SU-DHL-6 (cell line): ENCODE measurements around the gene SACM1L.

Experiments used
- H2AFZ ChIP-seq: fragments of 200-600 bp; sonication (generic); 2 replicates; pipeline ENCODE4 v1.6.1; 2014; ENCODE audit warnings: low read depth, mild to moderate bottlenecking, moderate library complexity, mixed read lengths, antibody characterized with exemption, low read length; ENCODE audit not compliant: severe bottlenecking
- H3F3A ChIP-seq: fragments of 200-600 bp; shearing (Covaris generic); 2 replicates; pipeline ENCODE4 v1.6.0; 2016; ENCODE audit warnings: antibody characterized with exemption, mild to moderate bottlenecking; ENCODE audit not compliant: insufficient read depth
- H3K27ac ChIP-seq: fragments of 200-600 bp; sonication (generic); 2 replicates; pipeline ENCODE4 v1.5.1; 2016; ENCODE audit warnings: low read depth, mild to moderate bottlenecking, low read length, moderate library complexity, mixed read lengths
- H3K27me3 ChIP-seq: fragments of 200-600 bp; sonication (generic), shearing (Covaris generic); 2 replicates; pipeline ENCODE4 v1.6.0; 2014; ENCODE audit warnings: mild to moderate bottlenecking, low read length
- H3K36me3 ChIP-seq: fragments of 200-600 bp; sonication (generic); 2 replicates; pipeline ENCODE4 v1.6.1; 2014; ENCODE audit warnings: mild to moderate bottlenecking, low read length, mixed read lengths
- H3K4me2 ChIP-seq: fragments of 300-600, 200-600 bp; shearing (Covaris generic), sonication (generic); 2 replicates; pipeline ENCODE4 v1.6.0; 2014; ENCODE audit warnings: low read length, low read depth, mild to moderate bottlenecking; ENCODE audit not compliant: poor library complexity, severe bottlenecking
- H3K4me3 ChIP-seq: fragments of 200-600 bp; sonication (generic); 2 replicates; pipeline ENCODE4 v1.5.1; 2014; ENCODE audit warnings: antibody characterized with exemption, low read length, mild to moderate bottlenecking, mixed read lengths; ENCODE audit not compliant: insufficient read depth, poor library complexity, severe bottlenecking
- H3K79me2 ChIP-seq: fragments of 200-600 bp; sonication (generic); 2 replicates; pipeline ENCODE4 v1.6.1; 2014; ENCODE audit warnings: mild to moderate bottlenecking, low read length, moderate library complexity; ENCODE audit not compliant: insufficient read depth
- H3K9ac ChIP-seq: fragments of 200-600 bp; sonication (generic); 2 replicates; pipeline ENCODE4 v1.7.0; 2014; ENCODE audit warnings: mild to moderate bottlenecking, low read length
- H3K9me2 ChIP-seq: fragments of 200-600 bp; sonication (generic); replicated peaks from 2 replicates; pipeline ENCODE4 v1.6.1; 2014; ENCODE audit warnings: low read length; ENCODE audit not compliant: insufficient read depth
- H3K9me3 ChIP-seq: fragments of 200-600 bp; sonication (generic); 2 replicates; pipeline ENCODE4 v1.6.1; 2014; ENCODE audit warnings: low read length, mixed read lengths; ENCODE audit not compliant: insufficient read depth
- H4K20me1 ChIP-seq: fragments of 200-600 bp; sonication (generic); 2 replicates; pipeline ENCODE4 v1.6.1; 2014; ENCODE audit warnings: low read depth, mild to moderate bottlenecking, antibody characterized with exemption, low read length, moderate library complexity, mixed read lengths
- EZH2phosphoT487 ChIP-seq: fragments of 200-600 bp; sonication (generic), shearing (Covaris generic); conservative IDR thresholded peaks from 2 replicates; pipeline ENCODE4 v1.6.1; 2018; ENCODE audit warnings: mild to moderate bottlenecking, antibody characterized with exemption, low read length, moderate library complexity, mixed read lengths
- TF ChIP-seq, protein P1 (sequence below): fragments of 200-600 bp; sonication (generic); IDR thresholded peaks from one replicate; pipeline ENCODE4 v1.5.1; 2017; ENCODE audit warnings: antibody characterized with exemption, mild to moderate bottlenecking, low read length, moderate library complexity; ENCODE audit not compliant: insufficient read depth, poor library complexity, severe bottlenecking

Gene SACM1L

DNA sequence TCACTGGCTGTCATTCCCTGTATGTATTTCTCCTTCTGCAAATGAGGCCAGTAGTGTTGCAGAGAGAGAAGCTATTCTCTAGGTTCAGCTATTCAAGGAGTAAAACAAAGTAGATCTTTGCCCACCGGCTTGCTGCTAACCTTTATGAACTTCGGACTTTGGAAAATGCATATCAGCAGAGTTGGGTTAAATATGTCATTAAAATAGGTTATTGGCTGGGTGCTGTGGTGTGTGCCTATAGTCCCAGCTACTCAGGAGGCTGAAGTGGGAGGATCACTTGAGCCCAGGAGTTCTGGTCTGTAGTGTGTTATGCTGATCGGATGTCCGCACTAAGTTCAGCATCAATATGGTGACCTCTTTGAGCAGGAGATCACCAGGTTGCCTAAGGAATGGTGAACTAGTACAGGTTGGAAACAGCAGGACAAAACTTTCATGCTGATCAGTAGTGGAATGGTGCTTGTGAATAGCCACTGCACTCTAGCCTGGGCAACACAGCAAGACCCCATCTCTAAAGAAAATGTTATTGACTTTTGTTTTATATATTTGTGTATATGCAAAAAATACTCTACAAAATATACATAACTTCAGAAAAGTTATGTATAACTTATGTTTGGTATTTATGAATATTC lies 53.4 kb downstream of the SACM1L start:
- no peak overlapping the region for H3K4me2 ChIP-seq
- TF ChIP-seq, protein P1, sequence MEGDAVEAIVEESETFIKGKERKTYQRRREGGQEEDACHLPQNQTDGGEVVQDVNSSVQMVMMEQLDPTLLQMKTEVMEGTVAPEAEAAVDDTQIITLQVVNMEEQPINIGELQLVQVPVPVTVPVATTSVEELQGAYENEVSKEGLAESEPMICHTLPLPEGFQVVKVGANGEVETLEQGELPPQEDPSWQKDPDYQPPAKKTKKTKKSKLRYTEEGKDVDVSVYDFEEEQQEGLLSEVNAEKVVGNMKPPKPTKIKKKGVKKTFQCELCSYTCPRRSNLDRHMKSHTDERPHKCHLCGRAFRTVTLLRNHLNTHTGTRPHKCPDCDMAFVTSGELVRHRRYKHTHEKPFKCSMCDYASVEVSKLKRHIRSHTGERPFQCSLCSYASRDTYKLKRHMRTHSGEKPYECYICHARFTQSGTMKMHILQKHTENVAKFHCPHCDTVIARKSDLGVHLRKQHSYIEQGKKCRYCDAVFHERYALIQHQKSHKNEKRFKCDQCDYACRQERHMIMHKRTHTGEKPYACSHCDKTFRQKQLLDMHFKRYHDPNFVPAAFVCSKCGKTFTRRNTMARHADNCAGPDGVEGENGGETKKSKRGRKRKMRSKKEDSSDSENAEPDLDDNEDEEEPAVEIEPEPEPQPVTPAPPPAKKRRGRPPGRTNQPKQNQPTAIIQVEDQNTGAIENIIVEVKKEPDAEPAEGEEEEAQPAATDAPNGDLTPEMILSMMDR, result no peak
- TF ChIP-seq EZH2phosphoT487, result no peak
- no peak overlapping the region for H3K9ac ChIP-seq
- H4K20me1 ChIP-seq, result no peaks in the 10 kb centered on the region
- no peaks in the 10 kb centered on the region for H3K9me2 ChIP-seq
- H3K27me3 ChIP-seq, result no peaks in the 10 kb centered on the region
- peaks cover 26% of the 10 kb centered on the region; the same call in 1 of the 2 replicates for H3K36me3 ChIP-seq
- H3K27ac ChIP-seq, result no peak overlapping the region
- no peaks in the 10 kb centered on the region for H3K79me2 ChIP-seq
- H2AFZ ChIP-seq, result no peak overlapping the region
- no peaks in the 10 kb centered on the region for H3K9me3 ChIP-seq
- H3K4me3 ChIP-seq, result no peak overlapping the region
- H3F3A ChIP-seq, result no peaks in the 10 kb centered on the region

GRCh38 chr3:45746165-45746776 lies 57.1 kb downstream of the SACM1L start:
- H3K4me3 ChIP-seq, result no peak overlapping the region
- peaks cover 4% of the 10 kb centered on the region; the same call in 1 of the 2 replicates for H3K36me3 ChIP-seq
- no peak overlapping the region for H3K27ac ChIP-seq
- H3K79me2 ChIP-seq, result no peaks in the 10 kb centered on the region
- H2AFZ ChIP-seq, result no peak overlapping the region
- H3K27me3 ChIP-seq, result no peaks in the 10 kb centered on the region
- H3F3A ChIP-seq, result no peaks in the 10 kb centered on the region
- TF ChIP-seq, protein P1, result no peak
- no peak for TF ChIP-seq EZH2phosphoT487
- no peak overlapping the region for H3K4me2 ChIP-seq
- no peaks in the 10 kb centered on the region for H4K20me1 ChIP-seq
- H3K9me3 ChIP-seq, result no peaks in the 10 kb centered on the region
- H3K9ac ChIP-seq, result no peak overlapping the region
- H3K9me2 ChIP-seq, result no peaks in the 10 kb centered on the region

DNA sequence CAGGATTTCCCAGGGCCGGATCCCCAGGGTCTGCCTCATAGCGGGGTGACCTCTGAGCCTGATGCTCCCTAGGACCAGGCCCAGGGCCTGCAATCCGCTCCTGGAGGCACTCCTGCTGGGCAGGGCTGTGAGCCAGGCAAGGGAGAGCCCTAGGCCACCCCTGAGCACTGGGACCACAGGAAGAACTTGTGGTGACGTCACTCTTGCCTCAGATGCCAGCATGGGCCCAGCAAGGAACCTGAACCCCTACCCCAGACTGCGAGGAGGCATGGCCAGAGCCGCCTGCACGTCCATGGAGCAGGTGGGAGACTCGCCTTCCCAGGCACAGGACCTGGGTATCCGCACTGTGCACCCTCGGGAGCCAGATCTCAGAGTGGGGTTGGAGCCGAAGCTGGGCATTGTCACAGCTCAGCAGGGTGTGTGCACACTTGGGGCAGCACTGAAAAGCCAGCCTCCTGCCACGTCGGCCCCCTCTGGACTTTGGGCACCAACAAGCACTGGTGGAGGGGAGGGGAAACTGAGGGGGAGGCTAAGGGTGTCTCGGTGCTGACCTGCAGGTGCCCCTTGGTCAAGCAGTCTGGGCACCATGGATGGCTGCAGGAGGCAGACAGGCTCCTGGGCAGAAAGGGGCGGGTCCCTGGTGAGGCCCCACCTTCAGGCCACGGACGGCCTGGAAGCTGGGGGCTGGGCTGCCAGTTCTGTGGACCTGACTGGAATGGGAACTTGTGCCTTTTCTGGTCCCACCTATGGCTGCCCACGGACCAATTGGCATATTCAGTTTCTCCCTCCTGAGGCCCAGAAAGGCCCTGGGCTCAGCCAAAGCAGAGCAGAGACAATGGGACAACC lies 57.8 kb downstream of the SACM1L start:
- Histone ChIP-seq H4K20me1 (no peaks in the 10 kb centered on the region), H3K4me3 (no peak overlapping the region), H3K4me2 (no peak overlapping the region), H3K79me2 (no peaks in the 10 kb centered on the region), H2AFZ (no peak overlapping the region), H3K36me3 (peaks cover 3% of the 10 kb centered on the region; the same call in 1 of the 2 replicates), H3K9me3 (no peaks in the 10 kb centered on the region), H3K27ac (no peak overlapping the region), H3K9me2 (no peaks in the 10 kb centered on the region), H3K9ac (no peak overlapping the region), H3K27me3 (no peaks in the 10 kb centered on the region), H3F3A (no peaks in the 10 kb centered on the region)
- TF ChIP-seq, protein P1, result no peak
- no peak for TF ChIP-seq EZH2phosphoT487
